Liver (tissue), 9 donors: ENCODE measurements around the gene EML6. TPM values are rescaled to one million over a fixed set of nuclear protein-coding genes. Genes with fewer than 3 reads are reported as not detected.

Experiments used
- DNase-seq: peaks from one replicate; pipeline ENCODE4 v3.0.0-alpha.2; 2017; ENCODE audit warnings: low spot score
- H3K27ac ChIP-seq, 2 donors: one replicate each; pipeline ENCODE4 v1.7.0; 2013; ENCODE audit warnings: inconsistent platforms in 2 of 2, low read length in 2 of 2, control low read depth in 1 of 2, low read depth in 1 of 2, mild to moderate bottlenecking in 1 of 2
- H3K27me3 ChIP-seq, 4 donors: one replicate each; pipeline versions ENCODE4 v1.6.1 to v1.7.0; 2013; ENCODE audit warnings: low read length in 3 of 4, inconsistent platforms in 1 of 4, mild to moderate bottlenecking in 1 of 4, moderate library complexity in 1 of 4; ENCODE audit not compliant: control insufficient read depth in 4 of 4, insufficient read depth in 4 of 4
- H3K36me3 ChIP-seq, 4 donors: one replicate each; pipeline versions ENCODE4 v1.6.1 to v1.7.0; 2013; ENCODE audit warnings: low read length in 3 of 4, mild to moderate bottlenecking in 3 of 4, low read depth in 1 of 4, moderate library complexity in 1 of 4; ENCODE audit not compliant: control insufficient read depth in 4 of 4, insufficient read depth in 3 of 4
- H3K4me1 ChIP-seq, 4 donors: one replicate each; pipeline versions ENCODE4 v1.6.1 to v1.7.0; 2013; ENCODE audit warnings: low read length in 3 of 4, mild to moderate bottlenecking in 3 of 4, moderate library complexity in 1 of 4; ENCODE audit not compliant: control insufficient read depth in 4 of 4, insufficient read depth in 4 of 4
- H3K4me3 ChIP-seq, 3 donors: one replicate each; pipeline versions ENCODE4 v1.6.1 to v1.7.0; 2013; ENCODE audit warnings: low read length in 3 of 3, control low read depth in 1 of 3, low read depth in 1 of 3, mild to moderate bottlenecking in 1 of 3
- H3K9ac ChIP-seq, 2 donors: one replicate each; pipeline ENCODE4 v1.7.0; 2013; ENCODE audit warnings: low read length in 2 of 2, mild to moderate bottlenecking in 2 of 2, moderate library complexity in 2 of 2, control low read depth in 1 of 2, low read depth in 1 of 2
- H3K9me3 ChIP-seq, 4 donors: one replicate each; pipeline versions ENCODE4 v1.6.1 to v1.7.0; 2013; ENCODE audit warnings: low read length in 3 of 4; ENCODE audit not compliant: control insufficient read depth in 4 of 4
- ATF3 ChIP-seq: IDR thresholded peaks from 2 replicates; pipeline ENCODE4 v1.6.1; 2016; ENCODE audit warnings: antibody characterized with exemption
- CTCF ChIP-seq: fragments of 150-350 bp; IDR thresholded peaks from 2 replicates; pipeline ENCODE4 v1.5.1; 2017; ENCODE audit warnings: improper control_type of control experiment, low read depth, low read length; ENCODE audit not compliant: missing input control
- EGR1 ChIP-seq, 2 donors: IDR thresholded peaks; 2 replicates each; pipeline ENCODE4 v1.6.1; 2016 to 2018; ENCODE audit warnings: antibody characterized with exemption in 2 of 2, low read depth in 2 of 2
- FOXA1 ChIP-seq: IDR thresholded peaks from 2 replicates; pipeline ENCODE4 v1.6.1; 2016; ENCODE audit warnings: antibody characterized with exemption
- FOXA2 ChIP-seq: IDR thresholded peaks from 2 replicates; pipeline ENCODE4 v1.6.1; 2016; ENCODE audit warnings: antibody characterized with exemption
- GABPA ChIP-seq, 2 donors: IDR thresholded peaks in 1 of 2; conservative IDR thresholded peaks in 1 of 2; 2 replicates each; pipeline ENCODE4 v1.6.1; 2016; ENCODE audit warnings: antibody characterized with exemption in 2 of 2, mild to moderate bottlenecking in 1 of 2, moderate library complexity in 1 of 2
- HNF4A ChIP-seq, 2 donors: conservative IDR thresholded peaks; 2 replicates each; pipeline ENCODE4 v1.6.1; 2016; ENCODE audit warnings: antibody characterized with exemption in 2 of 2, mild to moderate bottlenecking in 2 of 2
- HNF4G ChIP-seq: IDR thresholded peaks from 2 replicates; pipeline ENCODE4 v1.6.1; 2016; ENCODE audit warnings: antibody characterized with exemption
- JUND ChIP-seq, 2 donors: IDR thresholded peaks; 2 replicates each; pipeline ENCODE4 v1.6.1; 2016; ENCODE audit warnings: antibody characterized with exemption in 2 of 2
- RAD21 ChIP-seq, 2 donors: IDR thresholded peaks; 2 replicates each; pipeline ENCODE4 v1.6.1; 2016; ENCODE audit warnings: antibody characterized with exemption in 2 of 2, mild to moderate bottlenecking in 2 of 2
- RXRA ChIP-seq, 2 donors: IDR thresholded peaks; 2 replicates each; pipeline ENCODE4 v1.6.1; 2017 to 2018; ENCODE audit warnings: antibody characterized with exemption in 2 of 2, mild to moderate bottlenecking in 1 of 2
- SP1 ChIP-seq: IDR thresholded peaks from 2 replicates; pipeline ENCODE4 v1.6.1; 2018; ENCODE audit warnings: antibody characterized with exemption, mild to moderate bottlenecking
- TAF1 ChIP-seq: conservative IDR thresholded peaks from 2 replicates; pipeline ENCODE4 v1.6.1; 2016; ENCODE audit warnings: antibody characterized with exemption, mild to moderate bottlenecking
- YY1 ChIP-seq: IDR thresholded peaks from 2 replicates; pipeline ENCODE4 v1.6.1; 2016; ENCODE audit warnings: antibody characterized with exemption, mild to moderate bottlenecking
- WGBS: extraction: QIAGEN DNeasy Blood & Tissue Kit; methylation state at CpG from one replicate; pipeline ENCODE4 v1.1.7; 2013; 5-methylcytosine and 5-hydroxymethylcytosine counted together
- polyA plus RNA-seq, 2 donors: library from polyadenylated mRNA; stranded (reverse) in 1 of 2; unstranded in 1 of 2; fragments of 200-250 nt in 1 of 2; fragments of >200 nt in 1 of 2; fragmentation: Nextera tagmentation in 1 of 2; extraction: Ambion mirVana in 1 of 2; gene quantifications; one replicate each; pipeline versions ENCODE4 v1.2.1 to v1.2.3, GENCODE V29; 2013 to 2015
- total RNA-seq, 2 donors: library from RNA; depleted of rRNA; stranded (reverse); fragments of >200 nt; gene quantifications; one replicate each; pipeline ENCODE4 v1.2.3, GENCODE V29; 2014
- TF ChIP-seq, protein P1 (sequence below): IDR thresholded peaks from 2 replicates; pipeline ENCODE4 v1.6.1; 2016; ENCODE audit warnings: antibody characterized with exemption
- TF ChIP-seq, protein P2 (sequence below): IDR thresholded peaks from 2 replicates; pipeline ENCODE4 v1.6.1; 2016; ENCODE audit warnings: antibody characterized with exemption
- donor health status: healthy.
- donor health status: healthy.
- donor health status: healthy.
- donor health status: healthy.
- donor health status: healthy.

Gene EML6
- total and polyA plus RNA-seq, 4 donors = 0.33 to 3.0 (median 1.4) TPM

- Histone ChIP-seq H3K4me3 (no peak overlapping the region), H3K4me1 (peaks cover 0 to 6% (median 4%) of the 10 kb centered on the region in 4 donors), H3K27ac (no peak overlapping the region), H3K36me3 (no peaks in the 10 kb centered on the region), H3K9ac (no peak overlapping the region), H3K27me3 (no peaks in the 10 kb centered on the region), H3K9me3 (no peaks in the 10 kb centered on the region)
- no peak for TF ChIP-seq FOXA2
- TF ChIP-seq, protein P1, sequence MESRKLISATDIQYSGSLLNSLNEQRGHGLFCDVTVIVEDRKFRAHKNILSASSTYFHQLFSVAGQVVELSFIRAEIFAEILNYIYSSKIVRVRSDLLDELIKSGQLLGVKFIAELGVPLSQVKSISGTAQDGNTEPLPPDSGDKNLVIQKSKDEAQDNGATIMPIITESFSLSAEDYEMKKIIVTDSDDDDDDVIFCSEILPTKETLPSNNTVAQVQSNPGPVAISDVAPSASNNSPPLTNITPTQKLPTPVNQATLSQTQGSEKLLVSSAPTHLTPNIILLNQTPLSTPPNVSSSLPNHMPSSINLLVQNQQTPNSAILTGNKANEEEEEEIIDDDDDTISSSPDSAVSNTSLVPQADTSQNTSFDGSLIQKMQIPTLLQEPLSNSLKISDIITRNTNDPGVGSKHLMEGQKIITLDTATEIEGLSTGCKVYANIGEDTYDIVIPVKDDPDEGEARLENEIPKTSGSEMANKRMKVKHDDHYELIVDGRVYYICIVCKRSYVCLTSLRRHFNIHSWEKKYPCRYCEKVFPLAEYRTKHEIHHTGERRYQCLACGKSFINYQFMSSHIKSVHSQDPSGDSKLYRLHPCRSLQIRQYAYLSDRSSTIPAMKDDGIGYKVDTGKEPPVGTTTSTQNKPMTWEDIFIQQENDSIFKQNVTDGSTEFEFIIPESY = no peak
- no peak for TF ChIP-seq TAF1
- no peak for TF ChIP-seq HNF4A (conservative IDR thresholded peaks at IDR 0.05)
- 90% methylated on average over 2 of the region's 2 CpGs for WGBS
- DNase-seq = no peak
Observed at GRCh38 chr2:54683596-54683995, 39.9 kb upstream of the EML6 start.

DNA sequence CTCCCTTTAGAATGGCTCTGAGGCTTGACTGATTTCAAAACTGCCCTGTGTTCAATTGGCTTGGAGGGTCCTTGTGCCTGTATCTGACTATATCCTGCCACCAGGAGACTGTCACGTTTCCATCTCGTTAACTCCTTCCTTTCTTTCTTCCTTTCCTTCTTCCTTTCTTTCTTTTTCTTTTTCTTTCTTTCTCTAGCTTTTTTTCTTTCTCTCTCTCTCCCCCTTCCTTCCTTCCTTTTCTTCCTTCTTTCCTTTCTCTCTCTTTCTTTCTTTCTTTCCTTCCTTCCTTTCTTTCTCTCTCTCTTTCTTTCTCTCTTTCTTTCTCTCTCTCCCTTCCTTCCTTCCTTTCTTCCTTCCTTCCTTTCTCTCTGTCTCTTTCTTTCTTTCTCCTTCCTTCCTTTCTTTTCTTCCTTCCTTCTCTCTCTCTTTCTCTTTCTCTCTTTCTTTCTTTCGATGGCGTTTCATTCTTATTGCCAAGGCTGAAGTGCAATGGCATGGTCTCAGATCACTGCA lies 38.1 kb upstream of the EML6 start:
- WGBS = 80% methylated on average over 4 of the region's 4 CpGs
- Histone ChIP-seq H3K9ac (no peak overlapping the region), H3K27me3 (no peaks in the 10 kb centered on the region), H3K4me3 (no peak overlapping the region), H3K9me3 (no peaks in the 10 kb centered on the region), H3K36me3 (no peaks in the 10 kb centered on the region), H3K4me1 (peaks cover 0 to 6% (median 4%) of the 10 kb centered on the region in 4 donors), H3K27ac (no peak overlapping the region)
- no peak for DNase-seq
- no peak for TF ChIP-seq RXRA (IDR thresholded peaks at IDR 0.05)
- TF ChIP-seq, protein P2, sequence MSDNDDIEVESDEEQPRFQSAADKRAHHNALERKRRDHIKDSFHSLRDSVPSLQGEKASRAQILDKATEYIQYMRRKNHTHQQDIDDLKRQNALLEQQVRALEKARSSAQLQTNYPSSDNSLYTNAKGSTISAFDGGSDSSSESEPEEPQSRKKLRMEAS = no peak
- no peak for TF ChIP-seq EGR1 (IDR thresholded peaks at IDR 0.05; ENCODE audit: low read depth in 2 of 2)

DNA sequence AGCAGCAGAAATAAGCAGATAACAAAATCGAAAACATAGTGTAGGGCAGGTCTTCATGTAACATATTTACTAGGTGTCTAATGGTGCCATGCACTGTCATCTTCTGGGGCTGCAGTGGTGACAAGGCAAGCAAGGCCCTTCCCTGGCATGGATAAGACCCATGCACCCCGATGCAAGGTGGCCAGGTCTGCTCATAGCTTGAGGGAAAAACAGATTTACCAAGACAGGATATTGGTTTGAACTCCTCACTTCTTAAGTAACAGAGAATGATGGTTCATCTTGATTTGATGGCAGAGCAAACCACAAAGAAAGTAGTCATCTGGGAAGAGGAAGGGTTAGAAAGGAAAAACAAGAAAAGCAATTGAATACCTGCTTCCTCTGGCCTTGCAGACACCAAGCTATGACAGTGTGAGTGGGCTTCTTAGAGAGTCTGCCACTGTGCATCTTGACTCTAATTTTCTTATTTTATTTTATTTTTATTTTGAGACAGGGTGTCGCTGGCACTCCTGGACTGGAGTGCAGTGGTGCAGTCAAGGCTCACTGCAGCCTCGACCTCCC lies 35.8 kb upstream of the EML6 start:
- H3K4me1 ChIP-seq = no peaks in the 10 kb centered on the region
- H3K27me3 ChIP-seq = no peaks in the 10 kb centered on the region
- 89% methylated on average over 4 of the region's 4 CpGs for WGBS
- no peaks in the 10 kb centered on the region for H3K9me3 ChIP-seq
- TF ChIP-seq ATF3 = no peak
- no peak for DNase-seq
- no peaks in the 10 kb centered on the region for H3K36me3 ChIP-seq
- no peak overlapping the region for H3K9ac ChIP-seq
- no peak overlapping the region for H3K27ac ChIP-seq
- H3K4me3 ChIP-seq = no peak overlapping the region

GRCh38 chr2:54691445-54692135 lies 31.9 kb upstream of the EML6 start:
- WGBS = 77% methylated on average over 8 of the region's 8 CpGs
- no peak overlapping the region for H3K27ac ChIP-seq
- no peaks in the 10 kb centered on the region for H3K36me3 ChIP-seq
- H3K27me3 ChIP-seq = no peaks in the 10 kb centered on the region
- no peak overlapping the region for H3K4me3 ChIP-seq
- no peaks in the 10 kb centered on the region for H3K4me1 ChIP-seq
- no peaks in the 10 kb centered on the region for H3K9me3 ChIP-seq
- H3K9ac ChIP-seq = no peak overlapping the region
- no peak for DNase-seq
- TF ChIP-seq GABPA (IDR thresholded peaks at IDR 0.05 in 1 of 2, conservative IDR thresholded peaks at IDR 0.05 in 1 of 2) = no peak
- TF ChIP-seq YY1 = no peak
- TF ChIP-seq EGR1 (IDR thresholded peaks at IDR 0.05; ENCODE audit: low read depth in 2 of 2) = no peak
- no peak for TF ChIP-seq CTCF
- TF ChIP-seq, protein P1 = no peak
- TF ChIP-seq SP1 = no peak
- no peak for TF ChIP-seq RXRA (IDR thresholded peaks at IDR 0.05)
- TF ChIP-seq FOXA1 = no peak
- no peak for TF ChIP-seq HNF4G
- TF ChIP-seq FOXA2 = no peak
- TF ChIP-seq TAF1 = no peak
- TF ChIP-seq RAD21 (IDR thresholded peaks at IDR 0.05) = no peak
- no peak for TF ChIP-seq HNF4A (conservative IDR thresholded peaks at IDR 0.05)
- TF ChIP-seq JUND (IDR thresholded peaks at IDR 0.05) = no peak
